GOT3 (cell line): ENCODE results near the gene TNRC18.
"Not testable (repeated sequence)": the region's sequence is repeated elsewhere in the genome, so short reads cannot be mapped to it uniquely, and the experiment has no call there.

Source experiments
- DNase-seq: peaks from one replicate; lab custom pipeline; 2025; ENCODE audit warnings: mixed read lengths; lab: John Stamatoyannopoulos, UW

TNRC18 gene

DNA sequence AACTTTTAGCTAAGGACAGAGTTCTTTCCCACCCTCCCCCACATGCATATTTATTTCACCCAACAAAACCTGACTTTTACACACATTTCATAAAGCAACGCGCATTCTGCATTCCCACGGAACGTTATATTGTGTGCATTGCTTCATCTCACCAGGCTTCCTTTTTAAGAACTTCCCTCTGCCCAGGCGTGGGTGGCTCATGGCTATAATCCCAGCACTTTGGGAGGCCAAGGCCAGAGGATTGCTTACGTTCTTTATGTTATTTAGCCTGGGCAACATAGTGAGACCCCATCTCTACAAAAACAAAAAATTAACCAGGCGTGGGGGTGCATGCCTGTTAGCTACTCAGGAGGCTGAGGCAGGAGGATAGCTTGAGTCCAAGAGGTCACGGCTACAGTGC lies 155.8 kb downstream of the TNRC18 start:
- DNase-seq: not testable (repeated sequence)

DNA sequence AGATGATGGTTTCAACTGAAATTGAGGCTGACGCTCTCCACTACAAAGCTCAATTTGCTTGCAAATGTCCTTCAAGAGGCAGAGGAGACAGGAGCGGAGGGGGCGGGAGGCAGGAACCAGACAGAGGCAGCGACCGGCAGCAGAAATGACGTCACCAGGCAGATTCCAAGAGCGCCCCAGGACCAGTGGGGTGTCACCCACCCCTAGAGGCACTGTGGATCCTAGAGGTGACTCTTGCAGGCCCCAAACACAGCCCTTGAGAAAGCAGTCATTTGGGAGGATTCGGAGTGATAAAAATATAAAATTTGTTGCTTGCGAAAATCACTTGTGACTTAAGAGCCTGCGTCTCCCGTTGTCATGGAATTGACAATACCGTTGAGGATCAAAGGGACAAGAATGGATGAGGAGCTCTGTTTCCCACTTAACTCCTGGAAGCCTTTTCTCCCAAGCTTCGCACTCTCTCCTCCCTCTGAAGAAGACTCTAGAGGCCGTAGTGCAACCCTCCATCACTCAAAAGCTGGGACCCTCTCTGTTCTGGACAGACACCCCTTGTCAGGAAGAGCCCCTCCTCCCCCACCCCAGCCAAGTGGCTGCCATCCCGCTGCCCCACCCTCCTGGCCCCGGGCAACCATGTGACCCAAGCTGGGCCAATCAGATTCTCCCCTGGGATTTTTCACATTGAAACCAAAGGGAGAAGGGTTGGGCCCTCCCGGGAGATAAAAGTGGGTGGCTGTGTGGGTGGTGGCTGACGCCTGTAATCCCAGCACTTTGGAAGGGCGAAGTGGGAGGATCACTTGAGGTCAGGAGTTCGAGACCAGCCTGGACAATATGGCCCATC lies 157.2 kb downstream of the TNRC18 start:
- no peak for DNase-seq

DNA sequence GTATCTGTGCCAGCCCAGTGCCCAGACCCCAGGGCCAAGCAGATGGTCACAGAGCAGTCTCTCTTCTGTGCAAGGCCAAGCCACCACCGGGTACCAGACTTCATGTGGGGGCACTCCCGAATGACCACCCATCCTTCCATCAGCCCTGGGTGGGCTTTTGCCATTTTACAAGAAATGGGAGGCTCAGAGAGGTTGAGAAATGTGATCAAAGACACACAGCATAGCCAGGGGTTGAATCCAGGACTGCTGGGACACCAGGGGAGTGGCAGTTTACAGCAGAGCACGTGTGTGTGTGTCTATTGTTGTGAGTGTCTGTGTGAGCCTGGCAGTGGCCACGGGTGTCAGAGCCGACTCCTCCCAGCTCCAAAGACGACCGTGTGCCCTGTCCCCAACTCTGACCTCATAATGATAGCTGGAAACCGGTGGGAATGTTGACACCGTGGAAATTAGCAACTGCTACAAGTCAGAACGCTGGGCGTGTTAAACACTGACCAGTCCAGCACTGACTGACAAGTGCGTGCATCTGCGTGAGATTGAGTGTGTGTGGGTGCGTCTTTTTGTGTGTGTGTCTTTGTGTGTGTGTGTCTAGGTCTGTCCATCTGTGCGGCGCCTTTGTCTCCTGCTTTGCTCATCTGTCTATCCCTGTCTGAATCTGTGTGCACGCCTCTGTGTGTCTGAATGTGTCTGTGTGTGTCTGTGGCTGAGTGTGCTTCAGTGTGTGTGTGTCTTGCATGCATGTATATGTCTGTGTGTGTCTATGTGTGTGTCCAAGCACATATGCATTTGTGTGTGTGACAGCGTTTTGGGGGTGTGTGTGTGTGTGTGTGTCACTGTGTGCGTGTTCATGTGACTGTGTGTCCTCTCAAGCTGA lies 158.1 kb downstream of the TNRC18 start:
- no peak for DNase-seq

DNA sequence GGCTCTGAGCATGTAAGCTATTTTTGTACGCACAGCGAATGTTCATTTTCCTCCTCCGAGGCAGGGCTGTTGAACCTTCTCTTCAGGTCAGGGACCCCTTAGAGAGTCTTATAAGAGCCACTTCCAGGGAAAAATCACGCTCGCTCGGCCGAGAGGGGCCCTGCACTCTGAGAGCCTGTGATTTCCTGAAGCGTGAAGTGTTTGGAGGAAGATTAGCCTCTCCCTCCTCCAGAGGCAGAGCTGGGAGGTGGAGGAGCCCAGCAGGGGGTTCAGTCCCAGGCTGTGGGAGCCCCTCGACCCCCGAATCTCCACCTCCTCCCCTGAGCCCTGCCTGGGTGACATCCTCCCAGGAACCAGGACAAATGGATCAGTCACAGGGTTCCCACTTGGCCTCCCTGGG lies 160.6 kb downstream of the TNRC18 start:
- DNase-seq: not testable (repeated sequence)

DNA sequence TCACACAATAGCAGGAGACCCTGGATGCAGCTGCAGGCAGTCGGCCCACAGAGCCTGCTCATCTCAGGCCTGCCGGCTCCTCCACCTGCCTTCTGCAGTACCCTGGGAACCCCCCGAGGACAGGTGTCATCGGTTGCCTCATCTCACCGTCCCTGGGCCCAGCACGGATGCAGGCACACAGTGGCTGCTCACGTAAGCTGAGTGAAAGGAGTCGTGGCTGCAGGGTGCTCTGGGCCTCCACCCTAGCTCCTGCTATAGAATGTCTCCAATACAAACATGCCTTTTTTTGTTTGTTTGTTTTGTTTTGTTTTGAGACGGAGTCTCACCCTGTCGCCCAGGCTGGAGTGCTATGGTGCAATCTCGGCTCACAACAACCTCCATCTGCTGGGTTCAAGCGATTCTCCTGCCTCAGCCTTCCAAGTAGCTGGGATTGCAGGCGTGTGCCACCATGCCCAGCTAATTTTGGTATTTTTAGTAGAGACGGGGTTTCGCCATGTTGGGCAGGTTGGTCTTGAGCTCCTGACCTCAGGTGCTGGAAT lies 163.0 kb downstream of the TNRC18 start:
- DNase-seq: not testable (repeated sequence)
